Smooth muscle cell of bladder (primary cell): Measurements from ENCODE around the gene CTBP1. TPM values are rescaled to one million over a fixed set of nuclear protein-coding genes. Genes with fewer than 3 reads are reported as not detected.

ENCODE experiments used
- total RNA-seq: library from RNA; depleted of rRNA; stranded (reverse); fragments of >200 nt; gene quantifications from 2 replicates; pipeline ENCODE4 v1.2.3, GENCODE V29; 2014

Gene CTBP1
- 173 and 202 TPM in 2 replicates for total RNA-seq

GRCh38 chr4:1248245-1249147, at the start of gene CTBP1:
TSS of gene CTBP1 (minus strand) at chr4:1249130. CDS start at chr4:1241331, 7,799 bp downstream.

GRCh38 chr4:1289207-1290164, 40.6 kb upstream of the CTBP1 start, which contains the start of gene MAEA:
TSS of gene MAEA (plus strand) at chr4:1289891. CDS start at chr4:1289914, 23 bp downstream.

DNA sequence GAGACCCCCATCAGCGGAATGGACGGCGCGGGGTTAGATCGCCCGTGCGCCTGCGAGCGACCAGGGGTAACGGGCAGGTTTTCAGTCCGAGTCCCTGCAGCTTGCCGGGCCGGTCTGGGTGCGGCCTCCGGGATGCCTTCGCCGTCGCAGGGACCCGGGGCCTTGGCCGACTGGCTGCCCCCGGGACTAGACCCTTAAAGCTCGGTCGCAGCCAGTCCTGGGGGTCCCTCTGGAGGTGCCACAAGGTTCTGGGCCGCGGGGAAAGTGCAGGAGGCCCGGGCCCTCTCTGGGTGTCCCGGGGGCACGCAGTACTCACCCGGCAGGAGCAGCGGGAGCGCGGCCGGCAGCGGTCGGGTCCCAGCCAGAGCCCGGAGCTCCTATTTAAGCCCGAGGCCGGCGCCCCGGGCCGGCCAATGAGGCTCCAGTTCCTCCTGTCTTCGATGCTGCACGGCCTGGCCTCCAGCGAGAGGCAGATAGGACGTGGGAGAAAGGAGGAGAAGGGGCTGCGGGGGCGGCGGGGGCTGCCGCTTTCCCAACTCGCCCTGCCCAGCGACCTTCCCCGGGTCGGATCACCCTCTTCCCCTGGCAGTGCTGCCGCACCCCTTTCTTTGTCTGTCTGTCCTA, 76.6 kb downstream of the CTBP1 start, which contains the start of gene SPON2:
Gene SPON2, minus strand, starts transcription at position 356 of the 624 bp plus-strand sequence.

Other genes with a start within 250 kb of the CTBP1 start
- gene FGFRL1, start 237.5 kb downstream of the CTBP1 start, total RNA-seq: 12.2 and 19.7 TPM in 2 replicates
- 0.28 TPM in 2 replicates for gene RNF212, start 135.6 kb downstream of the CTBP1 start, total RNA-seq
- gene SPON2, start 76.5 kb downstream of the CTBP1 start, total RNA-seq: 388 and 499 TPM in 2 replicates
- gene MAEA, start 40.8 kb upstream of the CTBP1 start, total RNA-seq: 40.1 and 46.9 TPM in 2 replicates
- 4.0 and 6.8 TPM in 2 replicates for gene UVSSA, start 98.1 kb upstream of the CTBP1 start, total RNA-seq
- not detected in 2 replicates for gene NKX1-1, start 157.3 kb upstream of the CTBP1 start, total RNA-seq